HepG2 (cell line): ENCODE measurements around the gene OSCP1. TPM values are rescaled to one million over a fixed set of nuclear protein-coding genes. Genes with fewer than 3 reads are reported as not detected.
A peak's percentile ranks its signal among the peaks of the same experiment; 100 is the strongest.

Experiments used
- CEBPZ ChIP-seq: IDR thresholded peaks from 2 replicates; pipeline ENCODE4 v1.6.1; 2012; ENCODE audit warnings: low read length, improper control_type of control experiment
- CREB3 ChIP-seq: sonication (generic); formaldehyde crosslinking; IDR thresholded peaks from 2 replicates; pipeline ENCODE4 v1.5.0; 2020; ENCODE audit warnings: missing genetic modification reagents
- FOSL2 ChIP-seq: sonication (generic); formaldehyde crosslinking; IDR thresholded peaks from 2 replicates; pipeline ENCODE4 v1.4.0; 2020; ENCODE audit warnings: missing genetic modification reagents
- HDAC1 ChIP-seq: sonication (generic); formaldehyde crosslinking; IDR thresholded peaks from 2 replicates; pipeline ENCODE4 v1.5.1; 2020; ENCODE audit warnings: mild to moderate bottlenecking, missing genetic modification reagents
- HDAC2 ChIP-seq: sonication (generic); formaldehyde crosslinking; IDR thresholded peaks from 2 replicates; pipeline ENCODE4 v1.4.0; 2020; ENCODE audit warnings: missing genetic modification reagents
- HES4 ChIP-seq: sonication (generic); formaldehyde crosslinking; IDR thresholded peaks from 2 replicates; pipeline ENCODE4 v1.9.0; 2021; ENCODE audit warnings: mild to moderate bottlenecking, missing genetic modification reagents, borderline replicate concordance
- HNF4A ChIP-seq: sonication (generic); formaldehyde crosslinking; IDR thresholded peaks from 2 replicates; pipeline ENCODE4 v1.4.0; 2020; ENCODE audit warnings: missing genetic modification reagents
- HNRNPLL ChIP-seq: fragments of 200-400 bp; formaldehyde crosslinking; IDR thresholded peaks from 2 replicates; pipeline ENCODE4 v1.6.1; 2017; ENCODE audit warnings: mild to moderate bottlenecking, low read depth, low read length; ENCODE audit not compliant: poor library complexity, severe bottlenecking
- ISL2 ChIP-seq: sonication (generic); formaldehyde crosslinking; IDR thresholded peaks from 2 replicates; pipeline ENCODE4 v1.5.0; 2020; ENCODE audit warnings: missing genetic modification reagents
- KDM3A ChIP-seq: IDR thresholded peaks from 2 replicates; pipeline ENCODE4 v1.6.1; 2018; ENCODE audit warnings: low read depth, missing compliant biosample characterization
- KLF15 ChIP-seq: sonication (generic); formaldehyde crosslinking; IDR thresholded peaks from 2 replicates; pipeline ENCODE4 v1.8.1; 2023; ENCODE audit warnings: borderline replicate concordance, mild to moderate bottlenecking, inconsistent platforms, missing genetic modification reagents, mixed read lengths
- MEIS2 ChIP-seq: sonication (generic); formaldehyde crosslinking; IDR thresholded peaks from 2 replicates; pipeline ENCODE4 v1.9.0; 2021; ENCODE audit warnings: mild to moderate bottlenecking, missing genetic modification reagents
- MTA3 ChIP-seq: sonication (generic); formaldehyde crosslinking; IDR thresholded peaks from 2 replicates; pipeline ENCODE4 v1.4.0; 2020; ENCODE audit warnings: missing genetic modification reagents
- MYC ChIP-seq: sonication (generic); formaldehyde crosslinking; IDR thresholded peaks from 2 replicates; pipeline ENCODE4 v1.9.0; 2021; ENCODE audit warnings: missing genetic modification reagents, borderline replicate concordance
- SP2 ChIP-seq: sonication (generic); formaldehyde crosslinking; IDR thresholded peaks from 2 replicates; pipeline ENCODE4 v1.5.1; 2020; ENCODE audit warnings: mild to moderate bottlenecking, missing genetic modification reagents
- ZFY ChIP-seq: sonication (generic); formaldehyde crosslinking; IDR thresholded peaks from 2 replicates; pipeline ENCODE4 v1.4.0; 2020; ENCODE audit warnings: missing genetic modification reagents
- ZMYM2 ChIP-seq: sonication (generic); formaldehyde crosslinking; IDR thresholded peaks from 2 replicates; pipeline ENCODE4 v1.8.0; 2022; ENCODE audit warnings: mild to moderate bottlenecking, missing genetic modification reagents
- ZNF17 ChIP-seq: sonication (generic); formaldehyde crosslinking; IDR thresholded peaks from 2 replicates; pipeline ENCODE4 v1.5.0; 2020; ENCODE audit warnings: mild to moderate bottlenecking, missing genetic modification reagents
- ZNF207 ChIP-seq: fragments of 450-650 bp; IDR thresholded peaks from 2 replicates; pipeline ENCODE4 v1.6.1; 2016; ENCODE audit warnings: antibody characterized with exemption, borderline replicate concordance
- ZNF251 ChIP-seq: sonication (generic); formaldehyde crosslinking; IDR thresholded peaks from 2 replicates; pipeline ENCODE4 v1.9.0; 2021; ENCODE audit warnings: mild to moderate bottlenecking, missing genetic modification reagents
- ZNF296 ChIP-seq: sonication (generic); formaldehyde crosslinking; conservative IDR thresholded peaks from 2 replicates; pipeline ENCODE4 v1.5.0; 2020; ENCODE audit warnings: mild to moderate bottlenecking, missing genetic modification reagents
- ZNF431 ChIP-seq: sonication (generic); formaldehyde crosslinking; IDR thresholded peaks from 2 replicates; pipeline ENCODE4 v1.9.0; 2022; ENCODE audit warnings: missing genetic modification reagents, low read depth, mild to moderate bottlenecking, borderline replicate concordance
- ZNF441 ChIP-seq: sonication (generic); formaldehyde crosslinking; IDR thresholded peaks from 2 replicates; pipeline ENCODE4 v1.7.0; 2021; ENCODE audit warnings: missing genetic modification reagents, borderline replicate concordance
- ZNF543 ChIP-seq: sonication (generic); formaldehyde crosslinking; IDR thresholded peaks from 2 replicates; pipeline ENCODE4 v1.4.0; 2020; ENCODE audit warnings: mild to moderate bottlenecking, missing genetic modification reagents
- ZNF563 ChIP-seq: sonication (generic); formaldehyde crosslinking; IDR thresholded peaks from 2 replicates; pipeline ENCODE4 v1.8.0; 2022; ENCODE audit warnings: mild to moderate bottlenecking, moderate library complexity, missing genetic modification reagents
- ZNF709 ChIP-seq: sonication (generic); formaldehyde crosslinking; IDR thresholded peaks from 2 replicates; pipeline ENCODE4 v1.5.0; 2020; ENCODE audit warnings: mild to moderate bottlenecking, missing genetic modification reagents
- polyA plus RNA-seq, 8 experiments: library from polyadenylated mRNA; depleted of rRNA in 3 of 8; stranded (reverse) in 7 of 8; unstranded in 1 of 8; fragments of >200 nt; fragmentation: Illumina TruSeq in 4 of 8; extraction: Trizol in 4 of 8; gene quantifications; 2 replicates each; pipeline versions ENCODE4 v1.2.1 to v1.2.3, GENCODE V29; 2011 to 2016; ENCODE audit warnings: low read depth in 4 of 8, missing spikeins in 1 of 8, mixed read lengths in 1 of 8; ENCODE audit not compliant: insufficient read depth in 1 of 8
- total RNA-seq, 5 experiments: library from RNA; depleted of rRNA; stranded (reverse); fragments of >200 nt; fragmentation: Illumina TruSeq; extraction: Trizol; gene quantifications; 2 replicates each; pipeline ENCODE4 v1.2.3, GENCODE V29; 2016; ENCODE audit warnings: low read depth in 1 of 5

The OSCP1 gene
- total and polyA plus RNA-seq, 2 of the 13 experiments (the other 11 are each of a cell fraction or from before 2014, with no cell fraction given), result 0.60 to 0.84 TPM

GRCh38 chr1:36450270-36450918 lies at the start of gene OSCP1 (continued):
- TF ChIP-seq ZNF296 (CRISPR knock-in tag) (no peak), HDAC2 (peak; percentile 24; the same call in 1 of the 2 replicates), KDM3A (CRISPR knock-in tag) (no peak), ZNF431 (CRISPR knock-in tag) (no peak), ZNF709 (peak; percentile 91), ZFY (peak; percentile 97), CREB3 (CRISPR knock-in tag) (peak; percentile 94; the same call in 1 of the 2 replicates), HDAC1 (CRISPR knock-in tag) (peak; percentile 66; the same call in 1 of the 2 replicates), ISL2 (CRISPR knock-in tag) (no peak), ZNF563 (CRISPR knock-in tag) (peak; percentile 94), ZNF441 (CRISPR knock-in tag) (peak; percentile 85; the same call in 1 of the 2 replicates), CEBPZ (no peak), ZNF251 (CRISPR knock-in tag) (no peak), FOSL2 (peak; percentile 14; the same call in 1 of the 2 replicates), MYC (CRISPR knock-in tag) (peak; percentile 32; the same call in 1 of the 2 replicates), KLF15 (CRISPR knock-in tag) (peak; percentile 68; the same call in 1 of the 2 replicates), ZMYM2 (CRISPR knock-in tag) (0 out of 2 replicates have a peak, but pooled peaks have one; percentile 57), HNF4A (CRISPR knock-in tag) (no peak), ZNF543 (CRISPR knock-in tag) (peak; percentile 63; the same call in 1 of the 2 replicates), ZNF207 (no peak), HES4 (CRISPR knock-in tag) (peak; percentile 66; the same call in 1 of the 2 replicates), HNRNPLL (peak; percentile 32), ZNF17 (0 out of 2 replicates have a peak, but pooled peaks have one; percentile 47), MTA3 (CRISPR knock-in tag) (no peak), SP2 (CRISPR knock-in tag) (peak; percentile 25; the same call in 1 of the 2 replicates), MEIS2 (peak; percentile 43; the same call in 1 of the 2 replicates)
